Measurements from ENCODE around the gene TLR9. TPM values are rescaled to one million over a fixed set of nuclear protein-coding genes. Genes with fewer than 3 reads are reported as not detected.

Gene TLR9
- total and polyA plus RNA-seq, 12 donors: 0.06 to 0.46 (median 0.28) TPM; not detected in 3

GRCh38 chr3:52256159-52256558 lies 30.7 kb upstream of the TLR9 start:
- Histone ChIP-seq H3K27me3 (no peaks in the 10 kb centered on the region), H3K4me1 (peaks cover 0 to 49% (median 0%) of the 10 kb centered on the region in 9 donors), H3K36me3 (peaks cover 11 to 100% (median 77%) of the 10 kb centered on the region in 9 donors), H3K27ac (peak overlapping the region in 1 of 10 donors; percentile 3), H3K4me3 (no peak overlapping the region), H3K9me3 (no peaks in the 10 kb centered on the region)
- DNase-seq (no peak), ATAC-seq (no peak)
- intact Hi-C loops (cut with DNase I): no loop called here
- 89 to 94% methylated on average over 3 of the region's 3 CpGs for WGBS, 2 donors
- TF ChIP-seq CTCF (IDR thresholded peaks at IDR 0.05): no peak

- Histone ChIP-seq H3K27ac (peak overlapping the region in 1 of 10 donors; percentile 88), H3K4me3 (no peak overlapping the region), H3K9me3 (no peaks in the 10 kb centered on the region), H3K36me3 (peaks cover 0 to 100% (median 61%) of the 10 kb centered on the region in 9 donors), H3K4me1 (peaks cover 0 to 49% (median 0%) of the 10 kb centered on the region in 9 donors), H3K27me3 (no peaks in the 10 kb centered on the region)
- TF ChIP-seq CTCF (IDR thresholded peaks at IDR 0.05): no peak
- DNase-seq (no peak), ATAC-seq (no peak)
- intact Hi-C loops (cut with DNase I): no loop called here
- WGBS, 2 donors: 87 to 89% methylated on average over 9 of the region's 9 CpGs
Measured at GRCh38 chr3:52254608-52255007, 29.2 kb upstream of the TLR9 start.

GRCh38 chr3:52253314-52254304 lies 28.2 kb upstream of the TLR9 start:
- peak overlapping the region in 5 of 10 donors; percentile 15 to 88 (median 43) for H3K27ac ChIP-seq
- H3K36me3 ChIP-seq: peaks cover 0 to 100% (median 51%) of the 10 kb centered on the region in 9 donors
- DNase-seq: no peak
- 76 to 77% methylated on average over 12 of the region's 12 CpGs for WGBS, 2 donors
- peak overlapping the region in 1 of 10 donors; percentile 24 for H3K4me3 ChIP-seq
- H3K9me3 ChIP-seq: no peaks in the 10 kb centered on the region
- H3K4me1 ChIP-seq: peaks cover 0 to 47% (median 0%) of the 10 kb centered on the region in 9 donors
- H3K27me3 ChIP-seq: no peaks in the 10 kb centered on the region
- intact Hi-C loops (cut with DNase I): no loop called here
- no peak for TF ChIP-seq CTCF (IDR thresholded peaks at IDR 0.05)
- peak; percentile 19 to 85 (median 64) for ATAC-seq

GRCh38 chr3:52250122-52250521 lies 24.7 kb upstream of the TLR9 start:
- ATAC-seq (no peak), DNase-seq (no peak)
- H3K9me3 ChIP-seq: no peaks in the 10 kb centered on the region
- H3K27ac ChIP-seq: peak overlapping the region in 1 of 10 donors; percentile 26
- TF ChIP-seq CTCF (IDR thresholded peaks at IDR 0.05): no peak
- no peaks in the 10 kb centered on the region for H3K27me3 ChIP-seq
- peaks cover 0 to 75% (median 20%) of the 10 kb centered on the region in 9 donors for H3K36me3 ChIP-seq
- H3K4me3 ChIP-seq: no peak overlapping the region
- 88 to 89% methylated on average over 1 of the region's 1 CpG for WGBS, 2 donors
- peaks cover 3 to 72% (median 12%) of the 10 kb centered on the region in 9 donors for H3K4me1 ChIP-seq
- intact Hi-C loops (cut with DNase I): no loop called here
